ENCODE measurements around the gene PURA.

PURA gene

GRCh38 chr5:140110646-140110957 lies 3.3 kb upstream of the PURA start:
- no peak for DNase-seq

DNA sequence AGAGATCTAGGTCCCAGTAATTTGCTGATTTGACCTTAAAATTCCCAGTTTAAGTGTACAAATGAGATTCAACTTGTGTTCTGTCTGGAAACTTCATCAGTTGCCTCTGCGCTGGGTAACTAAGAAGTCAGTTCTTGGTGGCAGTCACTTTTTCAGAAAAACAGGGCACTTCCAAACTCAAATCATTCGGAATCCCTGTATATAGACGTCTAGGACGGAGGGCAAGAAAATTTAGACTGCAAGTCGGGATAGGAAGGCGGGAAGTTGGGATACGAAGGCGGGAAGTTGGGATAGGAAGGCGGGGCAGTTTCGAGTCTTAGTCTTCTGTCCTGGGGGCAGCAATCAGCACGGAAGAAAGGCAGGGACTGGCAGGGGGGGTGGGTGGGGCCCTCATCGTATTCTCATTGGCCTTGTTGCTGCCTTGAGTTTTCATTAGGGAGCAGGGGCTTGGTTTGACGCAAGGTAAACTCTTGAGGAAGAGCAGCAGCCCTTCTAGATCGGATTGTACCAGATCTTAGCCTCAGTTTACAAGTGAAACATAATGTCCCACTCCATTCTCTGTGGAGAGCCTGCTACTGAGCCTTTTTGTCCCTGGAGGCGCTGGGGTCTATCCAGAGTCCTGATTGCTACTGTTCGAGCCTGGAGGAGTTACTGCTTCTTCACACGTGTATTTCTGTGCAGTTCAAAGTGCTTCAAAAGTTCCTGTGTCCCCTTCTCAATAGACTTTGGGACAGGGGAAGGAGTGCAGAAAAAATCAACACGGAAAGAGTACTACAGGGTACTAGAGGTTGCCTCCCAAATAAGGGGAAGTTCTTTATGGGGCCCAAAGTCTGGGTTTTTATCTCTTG lies 2.7 kb upstream of the PURA start:
- DNase-seq = no peak

GRCh38 chr5:140111859-140112551 lies 1.9 kb upstream of the PURA start:
- no peak for DNase-seq

DNA sequence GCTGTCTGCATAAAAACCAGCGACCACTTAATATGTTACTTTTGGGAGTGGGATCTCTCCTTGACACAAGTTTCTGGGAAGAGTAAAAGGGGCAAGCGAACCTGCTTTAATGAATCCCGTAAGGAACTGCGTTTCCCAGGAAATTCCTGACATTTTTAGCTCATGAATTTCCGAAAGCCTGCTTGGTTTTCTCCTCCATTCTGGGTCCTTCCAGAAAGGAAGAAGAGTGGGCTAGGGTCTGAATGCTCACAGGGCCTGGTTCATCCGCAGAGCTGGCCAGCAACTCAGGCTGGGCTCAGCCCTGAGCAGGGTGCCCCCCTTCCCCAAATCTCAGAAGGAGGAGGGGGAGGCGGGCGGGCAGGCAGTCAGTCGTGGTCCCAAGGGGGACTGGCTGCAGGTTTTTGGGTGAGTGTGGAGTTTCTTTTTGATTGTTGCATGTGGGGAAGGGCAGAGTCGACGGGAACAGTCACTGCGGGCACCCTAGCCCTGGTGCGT lies 1.2 kb upstream of the PURA start:
- DNase-seq = no peak

- DNase-seq = no peak
These were observed 670 bp upstream of the PURA start for GRCh38 chr5:140113180-140113698.

DNA sequence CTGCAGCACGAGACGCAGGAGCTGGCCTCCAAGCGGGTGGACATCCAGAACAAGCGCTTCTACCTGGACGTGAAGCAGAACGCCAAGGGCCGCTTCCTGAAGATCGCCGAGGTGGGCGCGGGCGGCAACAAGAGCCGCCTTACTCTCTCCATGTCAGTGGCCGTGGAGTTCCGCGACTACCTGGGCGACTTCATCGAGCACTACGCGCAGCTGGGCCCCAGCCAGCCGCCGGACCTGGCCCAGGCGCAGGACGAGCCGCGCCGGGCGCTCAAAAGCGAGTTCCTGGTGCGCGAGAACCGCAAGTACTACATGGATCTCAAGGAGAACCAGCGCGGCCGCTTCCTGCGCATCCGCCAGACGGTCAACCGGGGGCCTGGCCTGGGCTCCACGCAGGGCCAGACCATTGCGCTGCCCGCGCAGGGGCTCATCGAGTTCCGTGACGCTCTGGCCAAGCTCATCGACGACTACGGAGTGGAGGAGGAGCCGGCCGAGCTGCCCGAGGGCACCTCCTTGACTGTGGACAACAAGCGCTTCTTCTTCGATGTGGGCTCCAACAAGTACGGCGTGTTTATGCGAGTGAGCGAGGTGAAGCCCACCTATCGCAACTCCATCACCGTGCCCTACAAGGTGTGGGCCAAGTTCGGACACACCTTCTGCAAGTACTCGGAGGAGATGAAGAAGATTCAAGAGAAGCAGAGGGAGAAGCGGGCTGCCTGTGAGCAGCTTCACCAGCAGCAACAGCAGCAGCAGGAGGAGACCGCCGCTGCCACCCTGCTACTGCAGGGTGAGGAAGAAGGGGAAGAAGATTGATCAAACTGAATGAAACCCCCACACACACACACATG lies 654 bp downstream of the PURA start:
- no peak for DNase-seq

DNA sequence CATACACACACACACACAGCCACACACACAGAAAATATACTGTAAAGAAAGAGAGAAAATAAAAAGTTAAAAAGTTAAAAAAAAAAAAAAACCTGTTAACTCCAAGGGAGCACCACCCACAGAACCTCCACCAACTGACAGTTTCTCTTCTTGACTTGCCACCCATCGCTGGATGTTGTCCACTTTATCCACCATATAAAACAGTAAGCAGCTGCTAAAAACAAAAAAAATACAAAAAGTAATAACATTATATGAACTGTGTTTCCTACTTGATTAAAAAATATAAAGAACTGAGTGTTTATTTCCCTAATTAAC lies 1.2 kb downstream of the PURA start:
- DNase-seq = no peak

DNA sequence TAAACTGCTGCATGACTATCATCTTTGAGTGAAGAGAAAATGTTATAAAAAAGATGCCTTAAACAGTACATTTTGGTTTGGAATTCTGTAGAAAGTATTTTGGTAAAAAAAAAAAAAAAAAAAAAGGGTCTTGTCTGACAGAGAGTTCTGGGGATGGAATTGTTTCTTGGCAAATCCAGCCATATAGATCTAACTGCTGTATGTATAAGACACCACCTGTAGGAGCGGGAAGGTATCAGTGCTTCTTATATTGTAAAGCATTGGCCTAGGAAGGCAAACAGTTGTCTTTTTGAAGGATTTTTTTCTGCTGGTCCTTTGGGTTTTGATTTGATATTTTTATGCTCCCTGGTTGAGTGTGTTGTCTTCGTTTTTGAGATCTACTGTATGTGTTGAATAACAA lies 2.8 kb downstream of the PURA start:
- no peak for DNase-seq

DNA sequence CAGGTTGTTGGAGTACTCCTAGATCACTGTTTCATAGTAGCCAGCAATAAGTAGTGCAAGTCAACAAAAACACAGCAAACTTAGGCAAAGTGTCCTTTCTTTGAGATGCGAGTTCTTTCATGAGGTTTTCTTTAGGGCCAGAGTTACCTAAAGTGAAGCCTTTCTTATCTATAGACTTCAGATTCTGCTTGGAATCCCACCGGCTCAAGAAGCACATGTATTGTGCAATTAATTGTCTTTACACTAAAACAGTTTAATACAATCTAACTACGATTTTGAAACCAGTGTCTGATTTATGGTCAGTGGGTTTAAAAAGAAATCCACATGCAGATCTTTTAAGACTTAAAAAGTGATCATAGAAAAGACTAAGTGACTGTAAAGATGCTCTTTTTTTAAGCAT lies 3.6 kb downstream of the PURA start:
- DNase-seq = no peak

GRCh38 chr5:140118302-140118936 lies 4.5 kb downstream of the PURA start:
- DNase-seq = no peak

DNA sequence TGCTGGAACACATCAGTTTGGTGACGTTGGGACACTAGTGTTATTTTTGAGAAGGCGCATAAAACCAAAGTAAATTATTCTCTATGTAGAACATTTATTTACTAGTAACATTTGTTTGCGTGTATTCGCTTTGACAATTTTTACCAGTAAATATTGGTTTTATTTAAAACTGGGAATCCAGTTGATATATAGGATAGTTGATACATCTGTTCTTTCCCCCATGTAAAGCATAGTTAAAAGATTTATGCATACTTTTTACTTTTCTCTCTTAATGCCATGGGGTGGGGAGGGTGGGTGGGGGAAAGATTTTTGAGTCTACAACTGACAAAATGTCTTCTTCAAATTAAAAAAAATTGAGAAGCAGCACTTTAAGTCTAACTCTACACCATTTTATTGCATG lies 11.7 kb downstream of the PURA start, which contains the start of gene IGIP:
TSS of gene IGIP (plus strand) at position 301 of the 400 bp plus-strand sequence. CDS start 2,540 bp downstream, outside the sequence.
- DNase-seq = no peak

GRCh38 chr5:140126315-140127012 lies 12.6 kb downstream of the PURA start:
- no peak for DNase-seq

- DNase-seq = no peak
These were observed 14.5 kb downstream of the PURA start for GRCh38 chr5:140128376-140128775.

DNA sequence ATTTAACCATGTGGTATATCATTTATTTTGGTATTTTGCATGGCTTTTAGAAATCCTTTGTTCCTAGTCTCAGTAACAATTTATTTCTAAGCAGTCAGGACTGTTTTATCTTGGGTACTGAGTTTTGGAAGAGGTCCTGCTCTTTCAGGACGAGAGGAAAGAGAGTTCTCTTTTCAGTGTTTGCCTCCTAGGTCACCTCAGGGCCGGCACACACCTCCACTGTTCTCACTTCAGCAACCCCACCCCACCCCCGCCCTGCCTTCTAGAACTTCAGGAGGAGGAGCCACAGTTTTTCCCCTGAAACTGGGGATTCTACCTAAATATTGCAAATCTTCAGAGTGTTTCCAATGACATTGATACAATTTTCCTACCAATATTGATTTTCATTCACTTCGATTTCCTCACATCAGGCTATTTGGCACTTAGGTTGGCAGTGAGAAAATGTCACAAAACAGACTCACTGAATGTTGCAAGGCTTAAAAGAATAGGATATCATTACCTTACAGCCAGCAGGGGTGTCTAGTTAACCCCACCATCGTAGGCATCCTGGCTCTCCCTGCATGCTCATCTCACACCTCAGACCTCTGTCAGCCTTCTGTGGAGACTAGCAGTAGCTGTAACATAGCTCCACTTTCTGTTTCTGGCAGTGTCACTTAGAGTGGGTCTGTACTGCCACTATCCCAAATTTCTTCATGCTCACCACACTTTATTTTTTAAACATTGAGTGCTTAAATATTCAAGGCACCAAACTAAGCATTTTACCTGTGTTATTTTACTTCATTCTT lies 17.2 kb downstream of the PURA start:
- DNase-seq = no peak

DNA sequence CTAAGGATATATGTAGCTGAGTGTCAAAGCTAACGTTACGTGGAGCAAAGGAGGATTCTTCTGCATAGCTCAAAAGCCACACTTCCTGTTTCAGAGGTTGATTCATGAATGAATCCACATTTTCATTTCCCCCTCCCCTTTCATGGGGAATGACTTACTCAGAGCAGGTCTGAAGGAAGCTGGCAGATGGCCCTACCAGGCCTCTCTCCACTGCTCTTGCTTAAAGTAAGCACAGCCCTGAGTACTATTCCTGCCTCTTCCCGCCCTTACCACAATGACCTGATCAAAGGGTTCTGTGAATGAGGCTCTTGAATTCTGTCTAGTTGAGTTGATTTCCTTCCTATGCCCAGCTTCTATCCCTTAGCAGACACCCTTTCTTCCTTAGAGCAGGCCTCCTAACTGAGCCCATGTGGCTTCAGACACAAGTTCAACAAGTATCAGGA lies 18.1 kb downstream of the PURA start:
- DNase-seq = no peak

GRCh38 chr5:140133514-140134167 lies 19.7 kb downstream of the PURA start:
- no peak for DNase-seq

- no peak for DNase-seq
These were observed 20.5 kb downstream of the PURA start for GRCh38 chr5:140134277-140134935.

- no peak for DNase-seq
These were observed 21.2 kb downstream of the PURA start for GRCh38 chr5:140135127-140135526.

DNA sequence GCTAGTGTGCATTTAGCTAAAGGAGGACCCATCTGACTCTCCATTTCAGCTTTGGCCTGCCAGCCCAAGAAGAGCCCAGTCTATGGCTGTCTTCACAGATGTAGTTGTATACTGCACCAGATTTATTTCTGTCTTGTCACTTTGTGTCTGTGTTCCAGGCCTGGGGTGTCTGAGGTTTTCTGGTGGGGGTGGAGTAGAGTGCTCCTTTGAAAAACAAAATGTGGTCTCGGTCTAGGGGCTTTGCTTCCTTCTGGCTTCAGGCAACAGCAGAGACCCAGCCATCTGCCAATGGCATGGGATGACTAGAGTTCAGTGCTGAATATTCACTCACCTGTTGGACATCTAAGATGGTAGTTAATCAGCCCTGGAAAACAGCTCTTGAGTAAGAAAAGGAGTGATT lies 22.7 kb downstream of the PURA start:
- no peak for DNase-seq

- no peak for DNase-seq
These were observed 26.5 kb downstream of the PURA start for GRCh38 chr5:140140435-140140834.

Measured in NCI-H446 (cell line).